ENCODE measurements around the gene NFATC1.

Gene NFATC1

DNA sequence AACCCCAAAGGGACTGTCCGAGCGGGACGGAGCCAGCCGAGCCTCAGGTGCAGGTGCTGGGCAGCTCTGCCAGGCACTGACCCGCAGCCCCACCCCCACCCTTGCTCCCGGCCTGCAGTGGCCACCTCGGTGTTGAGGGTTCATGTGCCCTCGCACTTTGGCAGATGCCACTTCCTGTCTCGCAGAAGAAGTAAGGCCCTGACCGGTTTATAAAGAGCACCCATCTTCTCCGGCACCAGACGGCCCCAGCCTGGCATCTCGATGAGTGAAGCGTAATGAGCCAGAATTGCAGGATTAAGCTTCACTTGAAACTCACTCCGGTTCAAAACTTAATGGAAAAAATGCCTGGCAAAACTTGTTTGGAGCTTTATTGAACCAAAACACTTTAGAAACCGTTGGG lies 10.9 kb upstream of the NFATC1 start:
- Histone ChIP-seq H3K9me3 (ENCODE audit: control insufficient read depth in 1 of 2, low read length in 2 of 2) (no peaks in the 10 kb centered on the region), H3K27me3 (ENCODE audit: low read depth, low read length) (peaks cover 10% of the 10 kb centered on the region), H3K36me3 (ENCODE audit: control insufficient read depth in 1 of 2, insufficient read depth in 2 of 2, low read length in 2 of 2) (no peaks in the 10 kb centered on the region), H3K4me3 (ENCODE audit: low read depth in 1 of 2, low read length in 2 of 2) (no peak overlapping the region), H3K4me1 (ENCODE audit: control insufficient read depth in 1 of 2, insufficient read depth in 2 of 2, low read length in 2 of 2) (no peaks in the 10 kb centered on the region), H3K27ac (ENCODE audit: low read length) (no peak overlapping the region)

GRCh38 chr18:79385326-79385707 lies 10.4 kb upstream of the NFATC1 start:
- H3K9me3 ChIP-seq (ENCODE audit: control insufficient read depth in 1 of 2, low read length in 2 of 2): no peaks in the 10 kb centered on the region
- H3K27ac ChIP-seq (ENCODE audit: low read length): no peak overlapping the region
- no peaks in the 10 kb centered on the region for H3K4me1 ChIP-seq (ENCODE audit: control insufficient read depth in 1 of 2, insufficient read depth in 2 of 2, low read length in 2 of 2)
- H3K4me3 ChIP-seq (ENCODE audit: low read depth in 1 of 2, low read length in 2 of 2): no peak overlapping the region
- H3K27me3 ChIP-seq (ENCODE audit: low read depth, low read length): peaks cover 10% of the 10 kb centered on the region
- no peaks in the 10 kb centered on the region for H3K36me3 ChIP-seq (ENCODE audit: control insufficient read depth in 1 of 2, insufficient read depth in 2 of 2, low read length in 2 of 2)

GRCh38 chr18:79385708-79386341 lies 9.9 kb upstream of the NFATC1 start:
- Histone ChIP-seq H3K27me3 (ENCODE audit: low read depth, low read length) (peaks cover 10% of the 10 kb centered on the region), H3K36me3 (ENCODE audit: control insufficient read depth in 1 of 2, insufficient read depth in 2 of 2, low read length in 2 of 2) (no peaks in the 10 kb centered on the region)

DNA sequence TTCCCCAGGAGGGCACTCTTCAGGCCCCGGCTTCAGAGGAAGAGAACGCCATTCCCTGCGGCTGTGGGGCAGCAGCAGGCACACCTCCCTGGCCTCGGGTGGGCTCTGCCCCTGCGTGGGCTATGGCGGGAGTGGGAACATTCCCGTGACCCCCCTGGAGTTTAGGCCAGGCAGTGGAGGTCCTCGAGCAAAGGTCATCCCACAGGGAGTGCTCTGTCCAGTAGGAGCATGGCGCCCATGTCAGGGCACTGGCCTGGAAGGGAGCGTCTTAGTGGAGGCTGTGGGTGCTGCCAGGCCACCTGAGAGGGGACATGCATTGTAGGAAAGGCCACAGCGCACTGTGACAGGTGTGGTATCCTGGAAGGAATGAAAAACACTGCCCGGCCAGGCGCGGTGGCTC lies 9.2 kb upstream of the NFATC1 start:
- Histone ChIP-seq H3K27ac (ENCODE audit: low read length) (no peak overlapping the region), H3K9me3 (ENCODE audit: control insufficient read depth in 1 of 2, low read length in 2 of 2) (no peaks in the 10 kb centered on the region), H3K4me3 (ENCODE audit: low read depth in 1 of 2, low read length in 2 of 2) (no peak overlapping the region), H3K36me3 (ENCODE audit: control insufficient read depth in 1 of 2, insufficient read depth in 2 of 2, low read length in 2 of 2) (no peaks in the 10 kb centered on the region), H3K4me1 (ENCODE audit: control insufficient read depth in 1 of 2, insufficient read depth in 2 of 2, low read length in 2 of 2) (no peaks in the 10 kb centered on the region), H3K27me3 (ENCODE audit: low read depth, low read length) (peaks cover 10% of the 10 kb centered on the region)

More at GRCh38 chr18:79385708-79386341, 9.9 kb upstream of the NFATC1 start:
- Histone ChIP-seq H3K4me3 (ENCODE audit: low read depth in 1 of 2, low read length in 2 of 2) (no peak overlapping the region), H3K27ac (ENCODE audit: low read length) (no peak overlapping the region), H3K9me3 (ENCODE audit: control insufficient read depth in 1 of 2, low read length in 2 of 2) (no peaks in the 10 kb centered on the region), H3K4me1 (ENCODE audit: control insufficient read depth in 1 of 2, insufficient read depth in 2 of 2, low read length in 2 of 2) (no peaks in the 10 kb centered on the region)

- no peak overlapping the region for H3K4me3 ChIP-seq (ENCODE audit: low read depth in 1 of 2, low read length in 2 of 2)
- no peaks in the 10 kb centered on the region for H3K9me3 ChIP-seq (ENCODE audit: control insufficient read depth in 1 of 2, low read length in 2 of 2)
- H3K27ac ChIP-seq (ENCODE audit: low read length): no peak overlapping the region
- H3K36me3 ChIP-seq (ENCODE audit: control insufficient read depth in 1 of 2, insufficient read depth in 2 of 2, low read length in 2 of 2): no peaks in the 10 kb centered on the region
- no peaks in the 10 kb centered on the region for H3K4me1 ChIP-seq (ENCODE audit: control insufficient read depth in 1 of 2, insufficient read depth in 2 of 2, low read length in 2 of 2)
- H3K27me3 ChIP-seq (ENCODE audit: low read depth, low read length): peaks cover 10% of the 10 kb centered on the region
These were observed 8.5 kb upstream of the NFATC1 start for GRCh38 chr18:79387214-79387613.

GRCh38 chr18:79387615-79388014 lies 8.1 kb upstream of the NFATC1 start:
- H3K36me3 ChIP-seq (ENCODE audit: control insufficient read depth in 1 of 2, insufficient read depth in 2 of 2, low read length in 2 of 2): no peaks in the 10 kb centered on the region
- no peak overlapping the region for H3K27ac ChIP-seq (ENCODE audit: low read length)
- H3K9me3 ChIP-seq (ENCODE audit: control insufficient read depth in 1 of 2, low read length in 2 of 2): no peaks in the 10 kb centered on the region
- H3K27me3 ChIP-seq (ENCODE audit: low read depth, low read length): peaks cover 10% of the 10 kb centered on the region
- H3K4me3 ChIP-seq (ENCODE audit: low read depth in 1 of 2, low read length in 2 of 2): no peak overlapping the region
- H3K4me1 ChIP-seq (ENCODE audit: control insufficient read depth in 1 of 2, insufficient read depth in 2 of 2, low read length in 2 of 2): no peaks in the 10 kb centered on the region

- Histone ChIP-seq H3K27me3 (ENCODE audit: low read depth, low read length) (peaks cover 12% of the 10 kb centered on the region), H3K36me3 (ENCODE audit: control insufficient read depth in 1 of 2, insufficient read depth in 2 of 2, low read length in 2 of 2) (no peaks in the 10 kb centered on the region), H3K9me3 (ENCODE audit: control insufficient read depth in 1 of 2, low read length in 2 of 2) (no peaks in the 10 kb centered on the region)
These were observed 7.7 kb upstream of the NFATC1 start for GRCh38 chr18:79388043-79388442.

GRCh38 chr18:79389689-79390088 lies 6.0 kb upstream of the NFATC1 start:
- H3K27ac ChIP-seq (ENCODE audit: low read length): no peak overlapping the region
- peaks cover 4 to 10% of the 10 kb centered on the region in 2 donors for H3K4me1 ChIP-seq (ENCODE audit: control insufficient read depth in 1 of 2, insufficient read depth in 2 of 2, low read length in 2 of 2)
- no peak overlapping the region for H3K4me3 ChIP-seq (ENCODE audit: low read depth in 1 of 2, low read length in 2 of 2)
- peaks cover 14% of the 10 kb centered on the region for H3K27me3 ChIP-seq (ENCODE audit: low read depth, low read length)
- H3K36me3 ChIP-seq (ENCODE audit: control insufficient read depth in 1 of 2, insufficient read depth in 2 of 2, low read length in 2 of 2): no peaks in the 10 kb centered on the region
- no peaks in the 10 kb centered on the region for H3K9me3 ChIP-seq (ENCODE audit: control insufficient read depth in 1 of 2, low read length in 2 of 2)

More at GRCh38 chr18:79388043-79388442, 7.7 kb upstream of the NFATC1 start:
- Histone ChIP-seq H3K27ac (ENCODE audit: low read length) (no peak overlapping the region), H3K4me1 (ENCODE audit: control insufficient read depth in 1 of 2, insufficient read depth in 2 of 2, low read length in 2 of 2) (peaks cover 3% of the 10 kb centered on the region in 2 donors), H3K4me3 (ENCODE audit: low read depth in 1 of 2, low read length in 2 of 2) (no peak overlapping the region)

GRCh38 chr18:79392226-79392625 lies 3.5 kb upstream of the NFATC1 start:
- H3K27me3 ChIP-seq (ENCODE audit: low read depth, low read length): peaks cover 14% of the 10 kb centered on the region
- H3K4me1 ChIP-seq (ENCODE audit: control insufficient read depth in 1 of 2, insufficient read depth in 2 of 2, low read length in 2 of 2): peaks cover 4 to 21% of the 10 kb centered on the region in 2 donors
- H3K9me3 ChIP-seq (ENCODE audit: control insufficient read depth in 1 of 2, low read length in 2 of 2): no peaks in the 10 kb centered on the region
- H3K27ac ChIP-seq (ENCODE audit: low read length): no peak overlapping the region
- H3K4me3 ChIP-seq (ENCODE audit: low read depth in 1 of 2, low read length in 2 of 2): no peak overlapping the region
- no peaks in the 10 kb centered on the region for H3K36me3 ChIP-seq (ENCODE audit: control insufficient read depth in 1 of 2, insufficient read depth in 2 of 2, low read length in 2 of 2)

GRCh38 chr18:79393181-79393634 lies 2.5 kb upstream of the NFATC1 start:
- H3K27ac ChIP-seq (ENCODE audit: low read length): peak overlapping the region; percentile 84
- peak overlapping the region; percentile 21 to 58 for H3K4me3 ChIP-seq (ENCODE audit: low read depth in 1 of 2, low read length in 2 of 2)
- H3K9me3 ChIP-seq (ENCODE audit: control insufficient read depth in 1 of 2, low read length in 2 of 2): no peaks in the 10 kb centered on the region
- peaks cover 11% of the 10 kb centered on the region for H3K27me3 ChIP-seq (ENCODE audit: low read depth, low read length)
- H3K36me3 ChIP-seq (ENCODE audit: control insufficient read depth in 1 of 2, insufficient read depth in 2 of 2, low read length in 2 of 2): no peaks in the 10 kb centered on the region
- H3K4me1 ChIP-seq (ENCODE audit: control insufficient read depth in 1 of 2, insufficient read depth in 2 of 2, low read length in 2 of 2): peaks cover 4 to 24% of the 10 kb centered on the region in 2 donors

DNA sequence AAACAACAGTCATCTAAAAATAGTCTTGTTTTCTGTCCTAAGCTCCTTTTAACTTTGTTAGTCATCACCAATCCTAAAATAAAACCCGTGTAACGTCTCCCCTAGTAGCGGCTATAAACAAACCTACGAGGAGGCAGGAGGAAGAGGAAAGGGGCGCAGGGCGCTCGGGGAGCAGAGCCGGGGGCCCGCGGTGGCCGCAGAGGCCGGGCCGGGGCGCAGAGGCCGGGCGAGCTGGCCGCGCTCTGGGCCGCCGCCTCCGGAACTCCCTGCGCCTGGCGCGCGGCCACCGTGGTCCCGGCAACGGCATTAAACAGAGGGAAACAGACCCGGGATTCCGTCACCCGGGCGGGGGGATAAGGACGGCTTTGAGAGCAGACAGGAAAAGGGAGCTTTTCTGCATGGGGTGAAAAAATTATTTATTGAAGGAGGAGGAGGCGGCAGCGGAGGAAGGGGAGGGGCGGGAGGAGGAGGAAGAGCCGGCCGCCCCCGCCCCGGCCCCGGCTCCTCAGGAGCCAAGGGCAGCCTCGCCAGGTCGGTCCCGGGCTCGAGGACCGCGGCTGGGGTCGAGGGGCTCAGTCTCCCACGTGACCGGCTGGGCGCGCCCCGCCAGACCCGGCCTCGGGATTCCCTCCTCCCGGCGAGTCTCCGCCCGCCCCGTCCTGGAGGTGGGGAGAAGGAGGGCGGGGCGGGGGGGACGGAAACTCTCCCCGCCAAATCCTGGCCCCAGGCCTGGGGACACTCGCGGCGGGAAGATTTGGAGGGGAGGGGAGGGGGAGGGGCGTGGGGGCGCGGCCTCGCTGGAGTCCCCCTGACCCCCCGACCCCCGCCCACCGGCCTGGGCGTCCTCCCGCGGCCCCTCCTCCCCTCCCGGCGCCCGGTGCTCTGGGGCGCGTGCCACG lies 1.8 kb upstream of the NFATC1 start:
- Histone ChIP-seq H3K4me3 (ENCODE audit: low read depth in 1 of 2, low read length in 2 of 2) (peak overlapping the region; percentile 21 to 58), H3K36me3 (ENCODE audit: control insufficient read depth in 1 of 2, insufficient read depth in 2 of 2, low read length in 2 of 2) (no peaks in the 10 kb centered on the region), H3K4me1 (ENCODE audit: control insufficient read depth in 1 of 2, insufficient read depth in 2 of 2, low read length in 2 of 2) (peaks cover 4 to 24% of the 10 kb centered on the region in 2 donors), H3K27ac (ENCODE audit: low read length) (peak overlapping the region; percentile 84), H3K27me3 (ENCODE audit: low read depth, low read length) (peaks cover 4% of the 10 kb centered on the region), H3K9me3 (ENCODE audit: control insufficient read depth in 1 of 2, low read length in 2 of 2) (no peaks in the 10 kb centered on the region)
